HepG2 (cell line): ENCODE results near the gene KRTAP5-6. TPM values are rescaled to one million over a fixed set of nuclear protein-coding genes. Genes with fewer than 3 reads are reported as not detected.

Source experiments
- CBX5 ChIP-seq: sonication (generic); formaldehyde crosslinking; IDR thresholded peaks from 2 replicates; pipeline ENCODE4 v1.4.0; 2020; ENCODE audit warnings: missing genetic modification reagents, borderline replicate concordance
- CCAR2 ChIP-seq: fragments of 200-400 bp; formaldehyde crosslinking; optimal IDR thresholded peaks from 2 replicates; pipeline ENCODE3; 2018; ENCODE audit warnings: low read depth, mild to moderate bottlenecking, low read length, moderate library complexity
- MED13 ChIP-seq: sonication (generic); formaldehyde crosslinking; IDR thresholded peaks from 2 replicates; pipeline ENCODE4 v1.5.0; 2020; ENCODE audit warnings: missing genetic modification reagents
- NBN ChIP-seq: fragments of 450-650 bp; conservative IDR thresholded peaks from 2 replicates; pipeline ENCODE4 v1.6.1; 2017
- NFE2L1 ChIP-seq: sonication (generic); formaldehyde crosslinking; IDR thresholded peaks from 2 replicates; pipeline ENCODE4 v1.4.0; 2020; ENCODE audit warnings: missing genetic modification reagents, mild to moderate bottlenecking, borderline replicate concordance
- RBM22 ChIP-seq: fragments of 200-400 bp; formaldehyde crosslinking; optimal IDR thresholded peaks from 2 replicates; pipeline ENCODE3; 2017; ENCODE audit warnings: mild to moderate bottlenecking, low read length, moderate library complexity
- SSRP1 ChIP-seq: IDR thresholded peaks from 2 replicates; pipeline ENCODE4 v1.6.1; 2016; ENCODE audit warnings: control low read depth
- ZC3H4 ChIP-seq: sonication (generic); formaldehyde crosslinking; IDR thresholded peaks from 2 replicates; pipeline ENCODE4 v1.4.0; 2020; ENCODE audit warnings: missing genetic modification reagents, borderline replicate concordance
- ZNF280B ChIP-seq: sonication (generic); formaldehyde crosslinking; IDR thresholded peaks from 2 replicates; pipeline ENCODE4 v1.5.0; 2020; ENCODE audit warnings: missing genetic modification reagents, mild to moderate bottlenecking, borderline replicate concordance
- ZNF329 ChIP-seq: sonication (generic); formaldehyde crosslinking; IDR thresholded peaks from 2 replicates; pipeline ENCODE4 v1.9.0; 2021; ENCODE audit warnings: low read depth, mild to moderate bottlenecking, missing genetic modification reagents
- ZNF484 ChIP-seq: sonication (generic); formaldehyde crosslinking; IDR thresholded peaks from 2 replicates; pipeline ENCODE4 v1.5.1; 2020; ENCODE audit warnings: mild to moderate bottlenecking, low read depth, missing genetic modification reagents, borderline replicate concordance
- ZNF83 ChIP-seq: sonication (generic); formaldehyde crosslinking; IDR thresholded peaks from 2 replicates; pipeline ENCODE4 v1.4.0; 2020; ENCODE audit warnings: missing genetic modification reagents, mild to moderate bottlenecking, borderline replicate concordance
- polyA plus RNA-seq, 8 experiments: library from polyadenylated mRNA; depleted of rRNA in 3 of 8; stranded (reverse) in 7 of 8; unstranded in 1 of 8; fragments of >200 nt; fragmentation: Illumina TruSeq in 4 of 8; extraction: Trizol in 4 of 8; gene quantifications; 2 replicates each; pipeline versions ENCODE4 v1.2.1 to v1.2.3, GENCODE V29; 2011 to 2016; ENCODE audit warnings: low read depth in 4 of 8, missing spikeins in 1 of 8, mixed read lengths in 1 of 8; ENCODE audit not compliant: insufficient read depth in 1 of 8
- total RNA-seq, 5 experiments: library from RNA; depleted of rRNA; stranded (reverse); fragments of >200 nt; fragmentation: Illumina TruSeq; extraction: Trizol; gene quantifications; 2 replicates each; pipeline ENCODE4 v1.2.3, GENCODE V29; 2016; ENCODE audit warnings: low read depth in 1 of 5
- TF ChIP-seq, protein P1 (sequence below): sonication (generic); formaldehyde crosslinking; IDR thresholded peaks from 2 replicates; pipeline ENCODE4 v1.4.0; 2020; ENCODE audit warnings: missing genetic modification reagents
- TF ChIP-seq, protein P2 (sequence below): sonication (generic); formaldehyde crosslinking; IDR thresholded peaks from 2 replicates; pipeline ENCODE4 v1.8.1; 2023; ENCODE audit warnings: mild to moderate bottlenecking, missing genetic modification reagents
- TF ChIP-seq, protein P3 (sequence below): sonication (generic); formaldehyde crosslinking; IDR thresholded peaks from 2 replicates; pipeline ENCODE4 v1.5.0; 2020; ENCODE audit warnings: mild to moderate bottlenecking, low read depth, missing genetic modification reagents, borderline replicate concordance
- TF ChIP-seq, protein P4 (sequence below): sonication (generic); formaldehyde crosslinking; IDR thresholded peaks from 2 replicates; pipeline ENCODE4 v1.5.0; 2020; ENCODE audit warnings: mild to moderate bottlenecking, missing genetic modification reagents

KRTAP5-6 gene
- total and polyA plus RNA-seq, 2 of the 13 experiments (the other 11 are each of a cell fraction or from before 2014, with no cell fraction given) = not detected

DNA sequence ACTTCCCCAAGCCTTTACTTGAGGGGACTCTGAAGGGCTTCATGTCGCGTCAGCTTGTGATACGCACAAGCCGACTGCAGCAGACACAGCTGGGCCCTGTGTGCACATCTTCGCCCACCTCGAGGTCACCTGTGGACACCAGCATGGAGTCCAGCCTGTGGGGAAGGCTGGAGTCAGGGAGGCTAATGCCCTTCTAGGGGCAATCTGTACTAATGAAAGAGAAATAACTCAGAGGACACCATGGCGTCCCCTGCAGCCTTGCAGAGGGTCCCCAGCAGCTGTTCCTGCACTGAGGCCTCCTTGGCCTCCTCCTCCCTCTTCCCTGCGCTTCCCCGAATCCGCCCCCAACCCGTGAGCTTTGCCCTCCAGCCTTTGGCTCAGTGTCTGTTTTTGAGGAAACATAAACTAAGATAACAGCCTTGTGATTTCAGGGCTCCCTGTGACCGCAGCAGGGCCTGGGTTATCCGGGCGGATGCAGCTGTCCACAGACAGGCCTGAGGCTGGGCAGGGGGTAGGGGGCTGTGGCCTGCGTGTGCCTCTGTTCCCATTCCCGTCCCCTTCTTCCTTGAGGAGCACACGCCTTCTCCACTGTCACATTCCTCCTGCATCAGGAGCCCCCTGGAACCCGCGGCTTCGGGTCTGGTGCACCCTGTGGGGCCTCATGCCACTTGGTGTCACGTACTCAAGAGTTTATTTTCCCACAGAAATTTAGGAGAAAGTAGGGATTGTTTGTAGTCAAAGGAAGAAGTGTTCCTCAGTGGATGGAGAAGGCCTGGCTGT is 42.4 kb upstream of the KRTAP5-6 start (continued):
- TF ChIP-seq, protein P1, sequence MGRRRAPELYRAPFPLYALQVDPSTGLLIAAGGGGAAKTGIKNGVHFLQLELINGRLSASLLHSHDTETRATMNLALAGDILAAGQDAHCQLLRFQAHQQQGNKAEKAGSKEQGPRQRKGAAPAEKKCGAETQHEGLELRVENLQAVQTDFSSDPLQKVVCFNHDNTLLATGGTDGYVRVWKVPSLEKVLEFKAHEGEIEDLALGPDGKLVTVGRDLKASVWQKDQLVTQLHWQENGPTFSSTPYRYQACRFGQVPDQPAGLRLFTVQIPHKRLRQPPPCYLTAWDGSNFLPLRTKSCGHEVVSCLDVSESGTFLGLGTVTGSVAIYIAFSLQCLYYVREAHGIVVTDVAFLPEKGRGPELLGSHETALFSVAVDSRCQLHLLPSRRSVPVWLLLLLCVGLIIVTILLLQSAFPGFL = no peak
- TF ChIP-seq MED13 (CRISPR knock-in tag) = peak; percentile 37; the same call in 1 of the 2 replicates
- no peak for TF ChIP-seq CCAR2
- TF ChIP-seq, protein P2, sequence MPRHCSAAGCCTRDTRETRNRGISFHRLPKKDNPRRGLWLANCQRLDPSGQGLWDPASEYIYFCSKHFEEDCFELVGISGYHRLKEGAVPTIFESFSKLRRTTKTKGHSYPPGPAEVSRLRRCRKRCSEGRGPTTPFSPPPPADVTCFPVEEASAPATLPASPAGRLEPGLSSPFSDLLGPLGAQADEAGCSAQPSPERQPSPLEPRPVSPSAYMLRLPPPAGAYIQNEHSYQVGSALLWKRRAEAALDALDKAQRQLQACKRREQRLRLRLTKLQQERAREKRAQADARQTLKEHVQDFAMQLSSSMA (CRISPR knock-in tag) = no peak
- no peak for TF ChIP-seq NBN
- TF ChIP-seq, protein P3, sequence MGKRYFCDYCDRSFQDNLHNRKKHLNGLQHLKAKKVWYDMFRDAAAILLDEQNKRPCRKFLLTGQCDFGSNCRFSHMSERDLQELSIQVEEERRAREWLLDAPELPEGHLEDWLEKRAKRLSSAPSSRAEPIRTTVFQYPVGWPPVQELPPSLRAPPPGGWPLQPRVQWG (CRISPR knock-in tag) = no peak
- no peak for TF ChIP-seq RBM22
- TF ChIP-seq ZNF484 = no peak
- no peak for TF ChIP-seq ZNF83 (CRISPR knock-in tag)
- TF ChIP-seq ZNF329 (CRISPR knock-in tag) = no peak
- TF ChIP-seq NFE2L1 (CRISPR knock-in tag) = no peak
- peak; percentile 47; the same call in 1 of the 2 replicates for TF ChIP-seq ZNF280B (CRISPR knock-in tag)
- TF ChIP-seq SSRP1 (CRISPR knock-in tag) = no peak
- no peak; the same call in 1 of the 2 replicates for TF ChIP-seq CBX5 (CRISPR knock-in tag)
- TF ChIP-seq ZC3H4 (CRISPR knock-in tag) = 0 out of 2 replicates have a peak, but pooled peaks have one; percentile 65
- TF ChIP-seq, protein P4, sequence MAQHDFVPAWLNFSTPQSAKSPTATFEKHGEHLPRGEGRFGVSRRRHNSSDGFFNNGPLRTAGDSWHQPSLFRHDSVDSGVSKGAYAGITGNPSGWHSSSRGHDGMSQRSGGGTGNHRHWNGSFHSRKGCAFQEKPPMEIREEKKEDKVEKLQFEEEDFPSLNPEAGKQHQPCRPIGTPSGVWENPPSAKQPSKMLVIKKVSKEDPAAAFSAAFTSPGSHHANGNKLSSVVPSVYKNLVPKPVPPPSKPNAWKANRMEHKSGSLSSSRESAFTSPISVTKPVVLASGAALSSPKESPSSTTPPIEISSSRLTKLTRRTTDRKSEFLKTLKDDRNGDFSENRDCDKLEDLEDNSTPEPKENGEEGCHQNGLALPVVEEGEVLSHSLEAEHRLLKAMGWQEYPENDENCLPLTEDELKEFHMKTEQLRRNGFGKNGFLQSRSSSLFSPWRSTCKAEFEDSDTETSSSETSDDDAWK (CRISPR knock-in tag) = no peak
